Activated CD4-positive, alpha-beta T cell treated with anti-CD3 and anti-CD28 coated beads, Interleukin-2, amount 50 U/mL, for 4 hours (primary cell): ENCODE measurements around the gene SPTBN4.
"Not testable (repeated sequence)": the region's sequence is repeated elsewhere in the genome, so short reads cannot be mapped to it uniquely, and the experiment has no call there.

Source experiments
- DNase-seq, 2 experiments: peaks; one replicate each; pipeline ENCODE4 v3.0.0-alpha.2; 2020

The SPTBN4 gene

GRCh38 chr19:40466985-40467734, at the start of gene SPTBN4:
TSS of gene SPTBN4 (plus strand) at chr19:40467001. CDS start at chr19:40472622, 5,621 bp downstream.
- no peak for DNase-seq

- DNase-seq: no peak
These were observed 49.2 kb upstream of the SPTBN4 start for GRCh38 chr19:40417643-40417981.

GRCh38 chr19:40418040-40418439, 48.8 kb upstream of the SPTBN4 start:
- DNase-seq: no peak

- DNase-seq: no peak
These were observed 47.7 kb upstream of the SPTBN4 start for GRCh38 chr19:40419066-40419612.

GRCh38 chr19:40419780-40420179, 47.0 kb upstream of the SPTBN4 start:
- no peak for DNase-seq

GRCh38 chr19:40420451-40420765, 46.4 kb upstream of the SPTBN4 start:
- no peak for DNase-seq

GRCh38 chr19:40420766-40421765, 45.7 kb upstream of the SPTBN4 start:
- peak; percentile 57 to 59 for DNase-seq

GRCh38 chr19:40421993-40422747, 44.6 kb upstream of the SPTBN4 start:
- no peak for DNase-seq

GRCh38 chr19:40422748-40423566, 43.8 kb upstream of the SPTBN4 start:
- no peak for DNase-seq

GRCh38 chr19:40423938-40424337, 42.9 kb upstream of the SPTBN4 start:
- no peak for DNase-seq

- no peak for DNase-seq
These were observed 42.0 kb upstream of the SPTBN4 start for GRCh38 chr19:40424637-40425449.

GRCh38 chr19:40425450-40426287, 41.1 kb upstream of the SPTBN4 start, which contains the start of gene SERTAD1:
TSS of gene SERTAD1 (minus strand) at chr19:40425992. CDS start at chr19:40423546, 2,446 bp downstream.
- DNase-seq: peak; percentile 100

GRCh38 chr19:40428197-40428596, 38.6 kb upstream of the SPTBN4 start:
- not testable (repeated sequence) for DNase-seq

GRCh38 chr19:40430242-40430641, 36.6 kb upstream of the SPTBN4 start:
- DNase-seq: not testable (repeated sequence)

- DNase-seq: no peak
These were observed 35.1 kb upstream of the SPTBN4 start for GRCh38 chr19:40431698-40432097.

GRCh38 chr19:40432760-40433159, 34.0 kb upstream of the SPTBN4 start:
- not testable (repeated sequence) for DNase-seq

- peak in 1 of 2 experiments; percentile 28 for DNase-seq
These were observed 33.2 kb upstream of the SPTBN4 start for GRCh38 chr19:40433391-40434216.

- DNase-seq: no peak
These were observed 28.5 kb upstream of the SPTBN4 start for GRCh38 chr19:40438284-40438683.

- no peak for DNase-seq
These were observed 25.0 kb upstream of the SPTBN4 start for GRCh38 chr19:40441719-40442253.
